GM21367 (cell line): Measurements from ENCODE around the gene CAPN6.

Experiments used
- ATAC-seq: cut with Tn5 transposase; IDR thresholded peaks from one replicate; pipeline ENCODE4 v1.9.1; 2021; ENCODE audit not compliant: unreplicated experiment

CAPN6 gene

GRCh38 chrX:111270339-111270738 lies at the start of gene CAPN6:
Gene CAPN6 (minus strand): TSS chrX:111270483. CDS start chrX:111263936, 6,547 bp downstream.
- ATAC-seq, result no peak

- no peak for ATAC-seq
Observed at GRCh38 chrX:111319451-111319850, 49.2 kb upstream of the CAPN6 start.

GRCh38 chrX:111318901-111319300 lies 48.6 kb upstream of the CAPN6 start:
- ATAC-seq, result no peak

- ATAC-seq, result no peak
Observed at GRCh38 chrX:111309083-111309482, 38.8 kb upstream of the CAPN6 start.

GRCh38 chrX:111308039-111308438 lies 37.8 kb upstream of the CAPN6 start:
- ATAC-seq, result no peak

GRCh38 chrX:111302284-111302683 lies 32.0 kb upstream of the CAPN6 start:
- ATAC-seq, result no peak

- no peak for ATAC-seq
Observed at GRCh38 chrX:111288841-111289240, 18.6 kb upstream of the CAPN6 start.

- ATAC-seq, result no peak
Observed at GRCh38 chrX:111284631-111285293, 14.5 kb upstream of the CAPN6 start.

- ATAC-seq, result no peak
Observed at GRCh38 chrX:111283446-111283845, 13.2 kb upstream of the CAPN6 start.

GRCh38 chrX:111282991-111283390 lies 12.7 kb upstream of the CAPN6 start:
- no peak for ATAC-seq

- no peak for ATAC-seq
Observed at GRCh38 chrX:111282139-111282538, 11.9 kb upstream of the CAPN6 start.

- no peak for ATAC-seq
Observed at GRCh38 chrX:111268506-111268905, 1.8 kb downstream of the CAPN6 start.

- no peak for ATAC-seq
Observed at GRCh38 chrX:111265486-111265885, 4.8 kb downstream of the CAPN6 start.

GRCh38 chrX:111264385-111264784 lies 5.9 kb downstream of the CAPN6 start:
- ATAC-seq, result no peak

GRCh38 chrX:111262086-111262485 lies 8.2 kb downstream of the CAPN6 start:
- no peak for ATAC-seq

GRCh38 chrX:111260451-111260850 lies 9.8 kb downstream of the CAPN6 start:
- ATAC-seq, result no peak

GRCh38 chrX:111259559-111259958 lies 10.7 kb downstream of the CAPN6 start:
- no peak for ATAC-seq

- no peak for ATAC-seq
Observed at GRCh38 chrX:111257733-111258132, 12.6 kb downstream of the CAPN6 start.

GRCh38 chrX:111254896-111255693 lies 15.2 kb downstream of the CAPN6 start:
- ATAC-seq, result no peak

- ATAC-seq, result no peak
Observed at GRCh38 chrX:111244235-111244750, 26.0 kb downstream of the CAPN6 start.

- no peak for ATAC-seq
Observed at GRCh38 chrX:111216293-111216801, 53.9 kb downstream of the CAPN6 start.

GRCh38 chrX:111207851-111208250 lies 62.4 kb downstream of the CAPN6 start:
- ATAC-seq, result no peak
